ENCODE measurements around the gene PLCL2.

Gene PLCL2

DNA sequence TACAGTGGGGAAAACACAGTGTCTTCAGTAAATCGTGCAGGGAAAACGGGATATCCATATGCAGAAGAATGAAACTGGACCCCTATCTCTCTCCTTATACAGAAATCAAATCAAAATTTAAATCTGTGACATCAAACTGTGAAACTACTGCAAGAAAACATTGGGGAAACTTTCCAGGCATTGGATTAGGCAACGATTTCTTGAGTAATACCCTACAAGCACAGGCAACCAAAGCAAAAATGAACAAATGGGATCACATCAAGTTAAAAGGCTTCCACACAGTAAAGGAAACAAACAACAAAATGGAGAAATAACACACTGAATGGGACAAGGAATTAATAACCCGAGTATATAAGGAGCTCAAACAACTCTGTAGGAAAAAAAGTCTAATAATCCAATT is 165.3 kb downstream of the PLCL2 start:
- no peak for DNase-seq

DNA sequence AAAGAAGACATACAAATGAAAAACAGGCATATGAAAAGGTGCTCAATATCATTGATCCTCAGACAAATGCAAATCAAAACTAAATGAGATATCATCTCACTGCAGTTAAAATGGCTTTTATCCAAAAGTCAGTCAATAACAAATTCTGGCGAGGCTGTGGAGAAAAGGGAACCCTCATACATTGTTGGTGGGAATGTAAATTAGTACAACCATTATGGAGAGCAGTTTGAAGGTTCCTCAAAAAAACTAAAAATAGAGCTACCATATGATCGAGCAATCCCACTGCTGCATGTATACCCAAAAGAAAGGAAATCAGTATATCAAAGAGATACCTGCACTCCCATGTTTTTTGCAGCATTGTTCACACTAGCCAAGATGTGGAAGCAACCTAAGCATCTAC is 165.8 kb downstream of the PLCL2 start:
- DNase-seq, result no peak

DNA sequence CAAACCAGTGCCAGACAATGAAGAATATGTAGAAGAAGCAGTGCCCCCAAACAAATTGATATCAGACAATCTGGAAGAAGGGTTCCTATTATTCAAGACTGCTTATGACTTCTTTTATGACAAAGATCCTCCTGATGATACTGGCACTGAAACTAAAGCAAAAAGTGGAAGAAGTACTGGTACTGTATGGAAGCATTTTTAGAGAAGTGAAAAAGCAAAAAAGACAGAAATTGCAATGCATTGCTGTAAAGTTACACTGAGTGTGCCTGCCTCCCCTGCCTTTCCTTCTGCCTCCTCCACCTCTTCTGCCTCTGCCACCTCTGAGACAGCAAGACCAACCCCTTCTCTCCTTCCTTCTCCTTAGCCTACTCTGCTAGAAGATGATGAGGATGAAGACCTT is 167.6 kb downstream of the PLCL2 start:
- no peak for DNase-seq

DNA sequence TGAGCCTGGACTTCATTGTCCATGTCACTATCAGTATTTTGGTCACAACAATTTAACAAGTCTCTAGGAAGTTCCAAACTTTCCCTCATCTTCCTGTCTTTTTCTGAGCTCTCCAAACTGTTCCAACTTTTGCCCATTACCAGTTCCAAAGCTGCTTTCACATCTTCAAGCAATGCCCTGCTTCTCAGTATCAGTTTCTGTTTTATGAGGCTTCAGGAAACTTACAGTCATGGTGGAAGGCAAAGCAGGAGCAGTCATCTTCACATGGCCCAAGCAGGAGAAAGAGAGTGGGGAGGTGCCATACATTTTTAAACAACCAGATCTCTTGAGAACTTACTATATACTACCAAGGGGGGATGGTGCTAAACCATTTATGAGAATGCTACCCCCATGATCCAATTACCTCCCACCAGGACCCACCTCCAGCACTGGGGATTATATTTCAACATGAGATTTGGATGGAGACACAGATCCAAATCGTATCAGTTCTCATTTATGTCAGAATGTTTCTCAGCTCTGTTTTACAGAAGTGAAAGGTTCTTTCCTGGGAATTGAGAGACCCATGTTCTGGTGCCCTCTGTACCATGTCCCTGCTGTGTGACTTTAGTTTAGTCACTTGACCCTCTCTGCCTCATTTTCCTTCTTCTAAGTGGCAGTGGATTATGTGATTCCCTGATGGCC is 169.7 kb downstream of the PLCL2 start:
- DNase-seq, result no peak

DNA sequence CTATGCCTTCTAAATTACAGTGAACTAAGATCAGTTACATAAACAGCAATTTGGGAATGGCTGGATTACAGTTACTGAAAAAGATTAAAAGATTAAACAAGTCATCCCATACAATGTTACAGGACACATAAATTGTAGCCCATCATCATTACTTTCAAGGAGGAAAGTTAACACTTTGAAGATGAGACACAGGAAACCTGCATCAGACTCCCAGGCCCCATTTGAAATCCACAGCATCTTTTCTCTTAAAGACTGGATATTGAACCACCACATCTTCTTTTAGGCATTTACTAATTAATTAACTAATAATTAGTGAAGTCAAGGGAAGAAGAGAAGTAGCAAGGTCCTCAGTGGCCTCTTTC is 170.2 kb downstream of the PLCL2 start:
- no peak for DNase-seq

DNA sequence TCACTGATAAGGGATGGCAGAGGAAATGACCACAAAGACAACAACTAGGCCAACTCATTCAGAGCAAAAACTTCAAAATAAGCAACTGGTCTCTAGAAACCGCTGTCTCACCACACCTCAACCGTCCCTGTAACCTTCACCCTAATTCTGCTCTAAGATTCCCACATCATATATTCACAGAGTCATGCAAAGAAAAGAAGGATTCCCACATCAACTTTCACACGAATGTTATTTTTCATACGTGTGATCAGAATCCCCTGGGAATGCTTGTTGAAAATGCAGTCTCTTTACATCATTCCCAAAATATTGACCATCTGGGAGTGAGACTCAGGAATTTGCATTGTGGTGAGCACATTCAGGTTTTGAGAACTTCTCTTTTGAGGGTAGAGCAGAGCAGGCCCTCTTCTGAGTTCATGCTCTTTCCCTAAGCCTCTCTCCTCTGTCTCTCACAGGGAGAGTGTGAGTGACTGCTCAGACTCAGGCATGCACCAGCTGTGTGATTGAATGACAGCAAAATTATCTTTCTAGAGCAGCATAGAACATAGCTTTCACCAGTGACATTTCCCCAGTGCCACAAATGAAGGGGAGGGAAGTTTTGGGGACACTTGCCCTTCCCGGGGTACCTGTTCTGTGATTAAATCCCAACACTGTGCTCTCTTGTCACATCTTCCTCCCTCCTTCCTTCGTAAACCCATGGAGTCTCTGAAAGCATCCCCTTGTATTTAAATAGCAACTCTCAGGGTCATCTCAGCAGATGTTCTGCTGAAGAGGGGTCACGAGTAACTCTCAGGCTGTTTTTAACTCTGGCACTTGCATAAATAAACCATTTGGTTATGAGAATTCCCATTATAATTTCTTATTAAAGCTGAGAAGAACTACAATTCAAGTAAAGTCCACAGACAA is 170.9 kb downstream of the PLCL2 start:
- no peak for DNase-seq

DNA sequence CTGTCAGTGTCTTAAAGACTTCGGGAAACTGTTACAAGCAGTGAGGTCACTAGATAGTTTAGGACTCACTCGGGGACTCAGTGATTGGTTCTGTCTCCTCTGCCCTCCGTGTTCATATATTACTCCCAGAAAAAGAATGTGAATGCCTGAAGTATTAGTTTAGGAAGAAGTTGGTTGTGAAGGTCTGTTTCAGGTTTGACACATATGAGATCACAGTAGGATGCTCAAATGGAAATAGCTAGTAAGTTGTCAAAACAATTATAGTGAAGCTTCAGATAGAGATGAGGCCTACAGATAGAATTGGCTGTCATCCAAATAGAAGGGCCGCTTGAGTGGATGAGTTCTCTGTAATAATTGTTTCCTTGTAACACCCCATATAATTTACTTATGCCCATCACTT is 172.6 kb downstream of the PLCL2 start:
- no peak for DNase-seq

DNA sequence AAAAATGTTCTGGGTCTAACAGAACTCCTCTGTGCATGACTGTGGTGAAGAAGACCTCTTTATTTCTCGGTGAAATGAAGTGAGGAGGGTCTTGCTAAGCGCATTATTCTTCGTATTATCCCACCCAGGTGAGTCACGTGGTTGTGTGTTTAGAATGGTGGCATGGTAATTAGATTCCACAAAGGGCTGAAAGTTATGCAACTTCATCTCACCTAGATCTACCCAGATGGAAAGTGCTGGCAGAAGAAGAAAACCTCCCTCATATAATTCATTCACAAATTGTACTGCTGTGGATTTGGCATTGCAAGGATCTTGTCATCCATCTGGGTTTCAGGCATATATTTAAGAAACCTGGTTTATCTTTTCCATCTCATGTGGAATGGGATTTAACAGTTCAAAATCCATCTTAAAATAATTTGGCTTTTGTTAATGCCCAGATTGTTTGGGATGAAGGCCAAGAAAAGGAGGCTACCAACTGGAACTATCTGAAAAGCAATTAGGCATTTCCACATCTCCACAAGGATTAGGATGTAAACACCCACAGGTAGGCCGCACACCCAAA is 175.3 kb downstream of the PLCL2 start:
- no peak for DNase-seq

DNA sequence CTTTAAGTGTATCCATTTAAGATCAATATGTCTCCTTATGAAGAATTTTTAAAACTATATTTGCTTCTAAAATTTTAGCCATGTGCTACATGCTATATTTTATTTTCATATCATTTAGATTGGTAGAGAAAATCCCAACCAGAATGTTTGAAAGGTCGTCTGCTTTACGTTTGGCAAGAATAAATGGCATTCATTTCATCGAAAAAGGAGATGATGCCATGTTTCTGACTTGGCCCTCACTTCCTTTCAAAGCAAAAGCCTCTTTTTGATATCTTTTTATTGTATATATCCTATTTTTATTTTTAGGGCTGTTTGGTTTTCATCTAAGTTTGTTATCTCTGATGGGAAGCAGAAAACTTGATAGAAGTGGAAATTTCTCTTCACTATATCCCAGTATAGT is 176.2 kb downstream of the PLCL2 start:
- DNase-seq, result no peak

DNA sequence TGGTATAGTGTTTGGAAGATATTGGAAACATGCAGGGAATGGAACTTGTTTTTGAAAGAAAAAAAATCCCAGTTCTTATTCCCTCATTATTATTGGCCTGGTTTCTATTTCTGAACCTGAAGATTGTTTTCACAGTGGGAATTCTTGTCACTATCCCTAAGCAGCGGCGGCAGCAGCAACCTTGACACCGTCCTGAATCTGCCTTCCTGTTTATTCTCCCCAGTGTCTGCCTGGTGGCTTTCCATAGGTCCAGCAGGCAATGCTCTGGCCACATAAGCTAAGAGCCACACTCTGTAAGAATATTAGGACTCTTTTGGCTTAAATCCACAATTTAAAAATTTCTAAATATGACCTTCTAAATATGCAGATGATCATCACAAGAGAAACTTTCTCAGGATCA is 178.0 kb downstream of the PLCL2 start:
- DNase-seq, result no peak

DNA sequence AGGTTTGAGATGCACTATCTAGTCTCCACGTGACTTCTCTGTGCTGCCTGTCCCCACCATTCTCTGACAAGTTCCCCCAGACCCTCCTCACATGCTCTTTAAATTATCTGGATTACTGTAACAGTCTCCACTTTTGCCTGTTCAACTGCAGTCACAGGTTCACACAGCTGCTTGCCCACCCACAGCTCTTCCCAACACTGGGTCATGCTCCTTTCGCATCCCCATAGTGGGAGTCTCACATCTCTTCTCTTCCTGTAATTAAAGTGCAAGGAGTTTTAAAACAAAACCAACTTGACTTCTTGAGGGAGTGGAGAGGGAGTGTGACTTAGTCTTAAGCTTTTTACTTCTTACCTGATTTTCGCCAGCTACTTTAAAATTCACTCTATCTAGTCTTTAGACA is 178.8 kb downstream of the PLCL2 start:
- no peak for DNase-seq

DNA sequence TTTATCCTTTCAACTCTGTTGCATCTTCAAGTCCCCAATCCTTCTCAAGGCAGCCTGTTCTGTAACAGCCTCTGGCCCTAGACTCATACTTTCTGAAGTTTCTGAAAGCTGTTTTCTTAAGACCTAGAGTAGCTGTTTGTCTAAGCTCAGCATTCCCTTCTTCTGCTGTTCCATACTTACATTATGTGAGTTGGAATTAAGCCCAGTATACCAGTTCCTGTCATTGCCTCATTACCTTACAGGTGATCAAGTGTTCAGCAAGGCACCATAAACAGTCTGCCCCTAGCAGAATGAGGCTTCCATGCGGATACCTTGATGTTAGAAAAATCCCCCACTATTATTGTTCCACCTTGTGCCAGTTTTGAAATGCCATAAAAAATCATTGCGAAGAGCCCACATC is 180.6 kb downstream of the PLCL2 start:
- DNase-seq, result no peak

DNA sequence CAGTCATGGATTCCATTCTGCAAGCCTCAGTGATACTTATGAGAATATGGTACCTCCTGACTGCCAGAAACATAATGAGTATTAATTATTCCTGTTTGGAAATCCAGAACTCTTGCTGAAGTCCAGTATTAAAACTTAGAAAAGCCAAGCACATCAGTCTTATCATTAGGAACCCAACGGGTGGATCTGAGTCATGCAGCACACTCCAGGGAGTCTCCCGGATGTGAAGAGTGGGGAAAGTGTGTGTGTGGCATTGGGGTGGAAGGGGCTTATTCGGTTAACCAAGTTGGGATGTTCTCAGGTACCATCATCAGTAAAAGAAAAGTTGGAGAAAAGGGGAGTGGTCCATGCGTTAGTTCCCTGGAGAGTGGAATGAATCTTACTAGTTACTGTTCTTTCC is 181.1 kb downstream of the PLCL2 start:
- no peak for DNase-seq

DNA sequence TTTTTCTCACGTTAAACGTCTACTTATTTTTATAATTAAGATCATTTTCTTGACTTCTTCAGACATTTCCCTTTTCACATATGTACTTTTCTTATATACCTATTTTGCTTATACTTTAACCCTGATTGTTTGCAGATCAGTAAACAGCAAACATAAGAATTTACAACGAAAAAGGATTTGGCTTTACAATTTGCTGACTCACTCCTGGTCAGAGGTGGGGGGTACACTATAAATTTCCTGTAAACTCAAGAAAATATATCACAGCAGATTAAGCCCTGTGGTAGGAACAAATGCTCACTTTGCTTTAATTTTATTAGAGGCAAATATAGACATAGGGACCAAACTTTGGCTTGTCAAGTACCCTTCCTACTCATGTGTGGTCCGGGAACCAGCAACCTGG is 185.0 kb downstream of the PLCL2 start:
- DNase-seq, result no peak

DNA sequence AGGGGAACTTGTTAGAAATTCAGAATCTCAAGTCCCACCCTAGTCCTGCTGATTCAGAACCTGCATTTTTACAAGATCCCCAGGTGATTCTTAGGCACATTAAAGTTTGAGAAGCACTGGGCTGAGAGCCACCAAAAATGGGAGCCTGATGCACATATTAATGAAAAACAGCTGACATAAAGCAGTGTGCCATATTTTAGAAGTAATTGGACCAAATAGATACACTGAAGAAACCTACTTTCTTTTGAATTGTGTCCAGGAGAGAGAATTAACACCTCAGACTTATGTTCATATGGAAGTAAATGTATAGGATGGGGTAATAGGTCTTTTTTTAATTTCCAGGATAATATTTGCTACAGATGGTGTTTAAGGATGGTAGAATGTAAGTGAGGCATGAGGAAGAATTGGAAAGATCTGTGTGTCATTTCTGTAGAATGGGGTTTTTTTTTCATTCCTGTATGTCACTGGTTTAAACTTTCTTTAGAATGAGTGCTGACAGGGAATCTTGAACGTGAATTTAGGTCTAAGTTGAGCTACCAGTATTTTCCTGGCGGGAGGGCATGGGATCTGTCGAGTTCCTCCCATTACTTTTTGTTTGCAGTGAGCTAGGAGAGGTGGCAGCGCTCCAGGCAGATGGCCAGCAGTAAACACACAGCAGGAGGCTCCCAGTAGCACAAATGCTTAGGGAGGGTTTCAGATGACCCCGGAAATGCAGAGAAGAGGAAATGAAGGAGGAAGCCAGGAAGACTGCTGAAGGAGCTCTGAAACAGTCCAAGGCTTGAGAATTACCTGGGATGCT is 185.6 kb downstream of the PLCL2 start:
- DNase-seq, result no peak

DNA sequence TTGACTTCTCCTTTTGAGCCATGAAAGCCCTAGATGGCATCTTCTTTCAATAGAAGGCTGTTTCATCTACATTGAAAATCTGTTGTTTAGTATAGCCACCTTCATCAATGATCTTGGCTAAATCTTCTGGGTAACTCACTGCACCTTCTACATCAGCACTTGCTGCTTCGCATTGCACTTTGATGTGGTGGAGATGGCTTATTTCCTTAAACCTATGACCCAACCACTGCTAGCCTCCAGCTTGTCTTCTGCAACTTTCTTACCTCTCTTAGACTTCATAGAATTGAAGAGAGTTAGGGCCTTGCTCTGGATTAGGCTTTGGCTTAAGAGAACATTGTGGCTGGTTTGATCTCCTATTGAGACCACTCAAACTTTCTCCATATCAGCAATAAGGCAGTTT is 189.8 kb downstream of the PLCL2 start:
- no peak for DNase-seq

DNA sequence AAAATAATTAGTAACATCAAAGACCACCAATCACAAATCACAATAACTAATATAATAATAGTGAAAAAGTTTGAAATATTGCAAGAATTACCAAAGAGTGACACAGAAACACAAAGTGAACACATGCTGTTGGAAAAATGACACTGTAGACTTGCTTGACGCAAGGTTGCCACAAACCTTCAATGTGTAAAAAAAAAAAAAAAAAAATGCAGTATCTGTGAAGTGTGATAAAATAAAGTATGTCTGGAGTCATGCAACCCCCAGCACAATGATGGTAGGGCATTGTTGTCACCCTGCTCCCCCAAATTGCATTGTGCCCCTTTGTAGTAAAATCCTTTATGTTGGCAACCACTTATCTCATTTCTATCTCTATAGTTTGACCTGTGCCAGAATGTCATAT is 190.6 kb downstream of the PLCL2 start:
- DNase-seq, result no peak

DNA sequence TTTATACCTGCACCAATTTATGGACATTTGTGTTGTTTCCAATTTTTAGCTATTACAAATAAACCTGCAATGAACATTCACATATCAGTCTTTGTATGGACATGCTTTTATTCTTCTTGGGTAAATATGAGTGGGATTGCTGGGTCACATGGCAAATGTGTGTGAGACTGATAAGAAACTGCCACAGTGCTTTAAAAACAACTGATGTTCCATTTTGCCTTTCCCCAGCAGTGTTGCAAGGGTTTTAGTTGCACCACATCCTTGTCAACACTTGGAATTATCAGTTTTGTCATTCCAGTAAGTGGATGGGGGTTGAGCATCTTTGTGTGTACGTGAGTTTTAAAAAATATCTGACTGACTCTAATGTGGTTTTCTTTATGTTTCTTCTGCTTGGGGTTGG is 191.2 kb downstream of the PLCL2 start:
- no peak for DNase-seq

DNA sequence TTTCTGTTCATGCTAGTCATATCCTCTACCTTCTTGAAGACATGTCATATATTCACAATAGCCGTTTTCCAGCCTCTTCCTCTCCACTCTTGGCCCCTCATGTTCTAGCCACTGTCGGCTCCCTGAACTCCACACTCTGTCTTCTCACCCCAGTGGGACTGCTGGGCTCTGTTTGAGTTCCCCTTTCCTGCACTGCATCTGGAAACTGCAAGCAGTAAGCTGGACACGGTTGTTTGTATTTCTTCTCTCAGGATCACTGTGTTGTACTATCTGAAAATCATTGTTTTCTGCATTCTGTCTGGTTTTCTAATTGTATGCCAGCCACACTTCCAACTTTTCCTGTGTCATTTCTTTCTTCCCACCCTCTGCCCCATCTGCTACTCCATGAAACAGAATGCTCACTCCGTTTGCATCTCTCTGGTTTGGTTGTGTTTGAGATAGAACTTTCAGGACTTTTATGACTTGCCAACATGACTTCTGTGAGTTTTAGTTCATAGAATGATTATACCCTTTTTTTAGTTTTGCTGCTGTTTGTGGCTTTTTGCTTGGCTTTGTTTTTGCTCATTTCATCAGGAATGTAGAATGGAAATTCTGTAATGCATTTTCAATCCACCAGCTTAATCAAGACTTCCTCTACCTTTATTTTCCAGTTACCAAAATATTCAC is 192.3 kb downstream of the PLCL2 start:
- DNase-seq, result no peak

DNA sequence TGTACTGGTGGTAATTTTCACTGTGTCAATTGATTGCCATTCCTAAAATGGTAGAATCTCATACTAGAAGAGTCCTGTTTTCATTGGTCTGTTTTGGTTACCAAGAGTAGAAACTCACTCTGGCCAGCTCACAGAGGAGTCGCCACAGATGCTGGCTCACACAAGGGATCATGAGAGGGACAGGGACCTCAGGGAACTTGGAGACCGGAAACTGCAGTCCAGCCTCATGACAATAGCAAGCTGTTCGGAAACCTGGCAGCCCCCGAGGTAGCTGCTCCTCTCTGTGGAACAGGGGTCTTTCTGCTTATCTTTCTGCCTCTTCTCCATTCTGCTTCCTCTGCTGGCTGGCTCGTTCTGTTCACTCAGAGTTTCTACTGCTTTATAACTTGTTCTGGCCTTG is 192.9 kb downstream of the PLCL2 start:
- DNase-seq, result no peak

DNA sequence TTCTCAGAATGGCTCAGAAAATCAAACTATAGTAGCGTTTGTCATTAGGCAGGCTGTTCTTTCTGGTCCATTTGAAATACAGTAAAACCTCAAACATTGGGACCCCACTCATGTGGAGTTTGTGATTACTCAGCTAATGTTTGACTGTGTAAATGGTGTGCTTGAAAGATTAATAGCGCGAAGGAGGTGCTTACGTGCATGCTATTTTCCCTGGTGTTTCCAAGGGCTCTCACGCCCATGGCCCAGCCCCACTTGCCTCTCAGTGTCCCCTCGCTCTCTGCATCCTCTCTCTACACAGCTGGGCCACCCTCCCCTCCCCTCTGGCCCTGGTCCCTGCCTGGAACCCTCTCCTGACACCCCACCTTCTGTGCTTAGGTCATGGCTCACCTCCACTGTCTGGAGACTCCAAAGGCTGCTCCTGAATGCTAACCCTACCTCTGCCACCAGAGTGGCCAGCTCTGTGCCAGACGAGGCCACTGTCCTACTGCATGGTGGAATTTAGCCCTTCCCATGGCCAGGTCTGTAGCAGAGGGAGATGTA is 194.2 kb downstream of the PLCL2 start:
- no peak for DNase-seq

DNA sequence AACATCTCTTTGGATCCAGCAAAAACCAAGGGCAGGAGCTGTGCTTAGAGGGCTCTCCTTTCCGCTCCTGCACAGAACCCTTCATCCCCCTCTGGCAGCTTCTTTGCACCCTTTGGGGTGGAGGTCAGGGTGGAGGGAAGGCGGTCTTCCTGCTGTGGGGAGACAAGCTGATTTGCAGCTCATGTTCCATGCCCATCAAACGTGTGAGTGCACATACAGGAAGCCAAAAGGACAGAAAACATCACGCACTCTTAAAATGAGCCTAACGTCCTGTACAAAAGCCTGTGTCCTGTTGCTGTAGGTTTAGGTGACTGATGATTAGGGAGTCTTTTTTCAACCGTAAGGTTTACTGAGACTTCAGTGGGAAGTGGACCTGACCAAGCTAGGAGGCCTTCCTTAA is 195.2 kb downstream of the PLCL2 start:
- DNase-seq, result no peak

DNA sequence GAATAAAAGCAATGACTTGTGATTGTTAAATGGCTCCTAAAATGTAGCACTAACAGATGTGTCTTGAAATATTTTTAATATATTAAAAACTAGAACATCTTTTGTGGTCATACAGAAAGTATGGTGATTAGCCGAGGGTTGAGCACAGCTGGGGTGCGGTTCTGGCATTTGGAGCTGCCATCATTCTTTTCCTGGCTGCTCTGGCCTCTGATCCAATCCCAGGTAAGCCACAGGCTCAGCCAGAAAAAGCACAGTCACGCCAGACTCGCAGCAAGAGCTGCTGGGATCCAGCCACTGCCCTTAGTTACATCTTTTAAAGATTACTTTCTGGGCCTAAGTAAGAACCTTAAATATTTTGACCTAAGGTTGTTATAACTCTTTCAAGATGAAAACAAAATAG is 196.8 kb downstream of the PLCL2 start:
- no peak for DNase-seq

Data from NCI-H526 treated with DMSO at 0.1 percent for 48 hours (cell line).